GM10266 (cell line): ENCODE results near the gene UPK1A.

Experiments
- DNase-seq: peaks from one replicate; pipeline ENCODE4 v3.0.0; 2012; ENCODE audit errors: extremely low spot score
- TF ChIP-seq, protein P1 (sequence below): IDR thresholded peaks from 2 replicates; pipeline ENCODE4 v1.5.1; 2012; ENCODE audit warnings: mild to moderate bottlenecking, low read depth; ENCODE audit not compliant: control insufficient read depth, insufficient read depth; ENCODE audit errors: missing control alignments

Gene UPK1A

DNA sequence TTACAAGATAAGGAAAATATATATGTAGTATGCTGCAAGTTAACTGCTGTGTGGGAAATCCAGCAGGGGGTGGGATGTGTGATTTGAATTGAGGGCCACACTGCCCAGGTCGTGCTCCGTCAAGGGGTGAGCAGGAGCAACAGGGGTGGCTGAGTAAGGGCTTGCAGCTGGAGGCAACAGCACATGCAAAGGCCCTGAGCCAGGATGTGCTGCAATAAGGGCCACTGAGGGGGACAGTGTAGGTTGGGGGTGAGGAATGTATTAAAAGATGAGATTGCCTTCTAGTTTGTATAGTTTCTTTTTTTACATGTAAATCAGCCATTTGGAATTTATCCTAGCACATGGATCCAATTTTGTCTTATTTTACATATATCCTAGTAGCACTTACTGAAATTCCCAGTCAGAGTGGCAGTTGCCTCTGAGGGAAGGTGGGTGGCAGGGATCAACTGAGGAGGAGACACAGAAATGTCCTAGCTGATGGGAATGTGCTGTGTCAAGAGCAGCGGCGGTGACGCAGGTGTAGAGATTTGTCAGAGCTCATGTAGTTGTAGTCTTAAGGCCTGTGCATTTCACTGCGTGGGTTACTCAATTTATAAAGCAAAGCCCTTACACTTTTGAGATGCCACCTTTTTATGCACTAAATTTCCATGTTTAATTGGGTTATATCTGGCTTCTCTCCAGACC, 42.8 kb upstream of the UPK1A start:
- DNase-seq = no peak
- TF ChIP-seq, protein P1, sequence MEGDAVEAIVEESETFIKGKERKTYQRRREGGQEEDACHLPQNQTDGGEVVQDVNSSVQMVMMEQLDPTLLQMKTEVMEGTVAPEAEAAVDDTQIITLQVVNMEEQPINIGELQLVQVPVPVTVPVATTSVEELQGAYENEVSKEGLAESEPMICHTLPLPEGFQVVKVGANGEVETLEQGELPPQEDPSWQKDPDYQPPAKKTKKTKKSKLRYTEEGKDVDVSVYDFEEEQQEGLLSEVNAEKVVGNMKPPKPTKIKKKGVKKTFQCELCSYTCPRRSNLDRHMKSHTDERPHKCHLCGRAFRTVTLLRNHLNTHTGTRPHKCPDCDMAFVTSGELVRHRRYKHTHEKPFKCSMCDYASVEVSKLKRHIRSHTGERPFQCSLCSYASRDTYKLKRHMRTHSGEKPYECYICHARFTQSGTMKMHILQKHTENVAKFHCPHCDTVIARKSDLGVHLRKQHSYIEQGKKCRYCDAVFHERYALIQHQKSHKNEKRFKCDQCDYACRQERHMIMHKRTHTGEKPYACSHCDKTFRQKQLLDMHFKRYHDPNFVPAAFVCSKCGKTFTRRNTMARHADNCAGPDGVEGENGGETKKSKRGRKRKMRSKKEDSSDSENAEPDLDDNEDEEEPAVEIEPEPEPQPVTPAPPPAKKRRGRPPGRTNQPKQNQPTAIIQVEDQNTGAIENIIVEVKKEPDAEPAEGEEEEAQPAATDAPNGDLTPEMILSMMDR = no peak

DNA sequence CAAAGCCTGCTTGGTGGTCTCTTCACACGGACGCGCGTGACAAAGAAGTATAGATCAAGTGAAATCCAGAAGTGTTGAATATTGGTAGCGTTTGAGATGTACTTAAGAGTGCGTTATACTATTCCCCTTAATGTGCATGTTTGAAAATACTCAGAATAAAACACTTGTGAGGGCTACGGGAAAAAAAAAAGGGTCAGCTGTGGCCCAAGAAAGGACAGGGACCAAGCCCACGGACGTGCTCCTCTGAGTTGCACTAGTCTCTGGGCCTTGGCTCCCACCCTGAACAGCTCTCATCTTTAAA, 38.1 kb upstream of the UPK1A start:
- DNase-seq = no peak
- TF ChIP-seq, protein P1 = no peak

DNA sequence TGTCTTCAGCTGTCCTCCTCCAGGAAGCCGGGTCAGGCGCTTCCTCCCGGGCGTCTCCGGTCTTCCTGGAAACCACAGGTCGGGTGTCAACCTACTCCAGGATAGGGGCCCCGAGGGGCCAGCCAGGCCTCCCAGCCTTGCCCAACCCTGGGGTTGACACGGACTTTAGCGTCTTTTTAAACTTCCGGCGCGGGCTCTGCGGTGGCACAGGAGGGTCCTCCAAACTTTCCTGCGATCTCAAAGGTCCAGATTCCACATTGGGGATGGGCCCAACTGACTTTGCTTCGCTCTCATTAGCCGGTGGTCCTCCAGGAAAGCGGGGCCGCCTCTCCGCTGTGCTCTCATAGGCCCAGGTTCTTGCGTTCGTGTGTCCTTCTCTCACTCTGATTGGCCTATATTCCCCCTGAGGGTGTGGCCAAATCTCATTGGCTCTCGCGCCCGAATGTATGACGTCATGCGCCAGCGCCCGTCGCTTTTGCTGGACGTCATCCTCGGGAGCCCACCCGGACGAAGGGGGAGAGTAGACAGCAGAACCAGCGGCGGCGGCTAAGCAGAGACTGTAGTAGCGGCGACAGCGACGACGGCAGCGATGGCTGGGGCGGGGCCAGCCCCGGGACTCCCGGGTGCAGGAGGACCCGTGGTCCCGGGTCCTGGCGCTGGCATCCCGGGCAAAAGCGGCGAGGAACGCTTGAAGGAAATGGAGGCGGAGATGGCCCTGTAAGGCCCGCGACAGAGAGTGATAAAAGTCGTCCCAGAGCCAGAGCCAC, 37.6 kb upstream of the UPK1A start, which contains the start of gene RBM42:
Gene RBM42 (plus strand): TSS at position 472 of the 767 bp plus-strand sequence. CDS start 118 bp downstream, at position 590.
- TF ChIP-seq, protein P1 = no peak
- DNase-seq = peak; percentile 98

GRCh38 chr19:35629332-35629633, 37.0 kb upstream of the UPK1A start:
- TF ChIP-seq, protein P1 = no peak
- no peak for DNase-seq

GRCh38 chr19:35633727-35634440, 32.4 kb upstream of the UPK1A start:
- no peak for DNase-seq
- TF ChIP-seq, protein P1 = no peak

DNA sequence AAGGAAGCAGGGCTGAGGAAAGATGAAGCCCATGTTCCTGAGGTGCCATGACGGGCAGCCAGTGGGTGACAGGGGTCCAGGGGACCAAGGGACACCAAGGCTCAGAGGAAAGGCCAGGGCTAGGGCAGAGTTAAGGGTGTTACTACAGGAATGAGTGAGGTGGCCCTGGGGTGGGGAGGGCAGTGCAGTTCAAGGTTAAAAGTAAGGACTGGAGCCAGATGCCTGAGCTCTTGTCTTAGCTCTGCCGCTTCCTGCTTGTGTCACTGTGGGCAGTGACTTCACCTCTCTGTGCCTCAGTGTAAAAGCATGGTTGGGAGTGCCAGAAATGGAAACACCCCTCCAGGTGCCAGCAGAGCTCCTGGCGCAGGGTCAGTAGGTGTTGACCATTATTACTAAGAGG, 29.7 kb upstream of the UPK1A start:
- no peak for DNase-seq
- TF ChIP-seq, protein P1 = no peak

DNA sequence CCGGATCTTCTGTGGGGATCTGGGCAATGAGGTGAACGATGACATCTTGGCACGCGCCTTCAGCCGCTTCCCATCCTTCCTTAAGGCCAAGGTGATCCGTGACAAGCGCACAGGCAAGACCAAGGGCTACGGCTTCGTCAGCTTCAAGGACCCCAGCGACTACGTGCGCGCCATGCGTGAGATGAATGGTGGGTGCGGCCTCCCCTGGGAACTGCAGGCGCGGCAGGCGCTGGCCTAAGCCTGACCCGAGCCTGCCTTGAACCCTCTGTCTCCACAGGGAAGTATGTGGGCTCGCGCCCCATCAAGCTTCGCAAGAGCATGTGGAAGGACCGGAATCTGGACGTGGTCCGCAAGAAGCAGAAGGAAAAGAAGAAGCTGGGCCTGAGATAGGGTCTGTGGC, 29.2 kb upstream of the UPK1A start:
- no peak for DNase-seq
- TF ChIP-seq, protein P1 = no peak
